GM19351 (cell line): ENCODE data around the gene CCDC40.
"Not testable (repeated sequence)": the region's sequence is repeated elsewhere in the genome, so short reads cannot be mapped to it uniquely, and the experiment has no call there.

Experiments
- ATAC-seq: cut with Tn5 transposase; IDR thresholded peaks from one replicate; pipeline ENCODE4 v1.9.1; 2021; ENCODE audit warnings: mild to moderate bottlenecking, moderate library complexity; ENCODE audit not compliant: unreplicated experiment

Gene CCDC40

GRCh38 chr17:80071116-80071841 is 34.8 kb downstream of the CCDC40 start:
- no peak for ATAC-seq

GRCh38 chr17:80072410-80072809 is 36.0 kb downstream of the CCDC40 start:
- ATAC-seq = no peak

GRCh38 chr17:80080081-80080480 is 43.6 kb downstream of the CCDC40 start:
- no peak for ATAC-seq

GRCh38 chr17:80081596-80081995 is 45.2 kb downstream of the CCDC40 start:
- ATAC-seq = no peak

- no peak for ATAC-seq
These were observed 46.1 kb downstream of the CCDC40 start for GRCh38 chr17:80082403-80083135.

GRCh38 chr17:80083136-80083661 is 46.8 kb downstream of the CCDC40 start:
- no peak for ATAC-seq

- no peak for ATAC-seq
These were observed 48.3 kb downstream of the CCDC40 start for GRCh38 chr17:80084773-80085172.

GRCh38 chr17:80086081-80086480 is 49.6 kb downstream of the CCDC40 start:
- ATAC-seq = no peak

- no peak for ATAC-seq
These were observed 50.2 kb downstream of the CCDC40 start for GRCh38 chr17:80086616-80087015.

GRCh38 chr17:80087346-80088265 is 51.2 kb downstream of the CCDC40 start:
- no peak for ATAC-seq

GRCh38 chr17:80089762-80090161 is 53.3 kb downstream of the CCDC40 start:
- no peak for ATAC-seq

- not testable (repeated sequence) for ATAC-seq
These were observed 53.7 kb downstream of the CCDC40 start for GRCh38 chr17:80090164-80090563.

- ATAC-seq = no peak
These were observed 54.9 kb downstream of the CCDC40 start for GRCh38 chr17:80091376-80091775.

- no peak for ATAC-seq
These were observed 56.5 kb downstream of the CCDC40 start for GRCh38 chr17:80092959-80093358.

- ATAC-seq = no peak
These were observed 58.8 kb downstream of the CCDC40 start for GRCh38 chr17:80095038-80095843.

- ATAC-seq = no peak
These were observed 59.5 kb downstream of the CCDC40 start for GRCh38 chr17:80095844-80096475.

- ATAC-seq = no peak
These were observed 60.1 kb downstream of the CCDC40 start for GRCh38 chr17:80096561-80097021.

GRCh38 chr17:80097127-80097621 is 60.7 kb downstream of the CCDC40 start:
- no peak for ATAC-seq
